Suprapubic skin (tissue), 4 donors: ENCODE measurements around the gene ADCY3. TPM values are rescaled to one million over a fixed set of nuclear protein-coding genes. Genes with fewer than 3 reads are reported as not detected.

ENCODE experiments used
- DNase-seq, 2 donors: peaks; one replicate each; pipeline ENCODE4 v3.0.0-alpha.2; 2019; ENCODE audit warnings: low spot score in 2 of 2
- H3K27ac ChIP-seq: fragments of 200-600 bp; sonication (generic); one replicate; pipeline ENCODE4 v1.5.1; 2019
- H3K27me3 ChIP-seq: fragments of 200-600 bp; sonication (generic); one replicate; pipeline ENCODE4 v1.5.1; 2019
- H3K36me3 ChIP-seq: fragments of 200-600 bp; sonication (generic); one replicate; pipeline ENCODE4 v1.5.1; 2019
- H3K4me1 ChIP-seq: fragments of 200-600 bp; sonication (generic); one replicate; pipeline ENCODE4 v1.5.1; 2019
- H3K4me3 ChIP-seq: fragments of 200-600 bp; sonication (generic); one replicate; pipeline ENCODE4 v1.5.1; 2019; ENCODE audit warnings: mild to moderate bottlenecking
- H3K9me3 ChIP-seq: fragments of 200-600 bp; sonication (generic); one replicate; pipeline ENCODE4 v1.5.1; 2019
- CTCF ChIP-seq, 2 donors: fragments of 200-600 bp in 1 of 2; fragments of 450-650 bp in 1 of 2; sonication (generic) in 1 of 2; IDR thresholded peaks; one replicate each; pipeline ENCODE4 v1.5.1; 2016 to 2019; ENCODE audit warnings: antibody characterized with exemption in 2 of 2, mild to moderate bottlenecking in 1 of 2, moderate library complexity in 1 of 2
- EP300 ChIP-seq: sonication (generic); formaldehyde crosslinking; IDR thresholded peaks from one replicate; pipeline ENCODE4 v1.6.1; 2017; ENCODE audit warnings: antibody characterized with exemption
- POLR2A ChIP-seq, 2 donors: fragments of 450-650 bp; IDR thresholded peaks; one replicate each; pipeline ENCODE4 v1.6.1; 2017; ENCODE audit warnings: antibody characterized with exemption in 2 of 2, mild to moderate bottlenecking in 2 of 2, moderate library complexity in 2 of 2
- POLR2AphosphoS5 ChIP-seq, 3 donors: sonication (generic); formaldehyde crosslinking; IDR thresholded peaks; one replicate each; pipeline ENCODE4 v1.6.1; 2017; ENCODE audit warnings: antibody characterized with exemption in 3 of 3
- WGBS: methylation state at CpG from one replicate; pipeline ENCODE4 v1.1.5; 2018; 5-methylcytosine and 5-hydroxymethylcytosine counted together
- total RNA-seq, 4 donors: library from RNA; depleted of rRNA; stranded (reverse); fragments of >200 nt; gene quantifications; one replicate each; pipeline ENCODE4 v1.1.0, GENCODE V29; 2016

Gene ADCY3
- 100 to 1,000 TPM in 1 of 4 donors, 10 to 100 TPM in 3; 45.2 to 108 (median 66.9) TPM for total RNA-seq

- WGBS: no CpG with 5 or more reads among the region's 103 CpGs
- Histone ChIP-seq H3K4me1 (peaks cover 42% of the 10 kb centered on the region), H3K27me3 (no peaks in the 10 kb centered on the region), H3K27ac (peak within 1 kb of the TSS; percentile 70), H3K36me3 (no peaks in the 10 kb centered on the region), H3K4me3 (peak within 1 kb of the TSS; percentile 70), H3K9me3 (no peaks in the 10 kb centered on the region)
- DNase-seq: peak in 1 of 2 donors; percentile 74
- TF ChIP-seq POLR2A (IDR thresholded peaks at IDR 0.05) (no peak), EP300 (no peak), POLR2AphosphoS5 (IDR thresholded peaks at IDR 0.05) (no peak), CTCF (IDR thresholded peaks at IDR 0.05) (no peak)
Measured at GRCh38 chr2:24920098-24920808, at the start of gene ADCY3. Gene ADCY3 (minus strand): TSS chr2:24920237. CDS start chr2:24918987, 1,250 bp downstream.

DNA sequence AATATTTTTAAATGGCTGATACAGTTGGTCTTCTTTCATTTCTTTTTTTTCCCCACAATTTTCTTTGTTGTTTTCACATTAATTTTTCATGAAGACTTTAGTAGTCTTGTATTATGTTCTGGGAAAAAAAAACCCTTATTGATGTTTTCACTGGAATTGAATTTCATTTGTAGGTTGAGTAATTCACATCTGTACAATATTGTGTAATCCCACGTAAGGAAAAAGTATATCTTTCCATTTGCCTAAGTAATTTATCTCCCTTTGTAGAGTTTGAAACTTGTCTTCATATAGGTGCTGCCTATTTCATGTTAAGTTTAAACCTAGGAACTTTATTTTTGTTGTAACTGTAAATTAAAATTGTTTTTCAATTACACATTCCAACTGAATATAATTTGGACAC is 49.7 kb upstream of the ADCY3 start:
- Histone ChIP-seq H3K27ac (no peak overlapping the region), H3K4me1 (peaks cover 17% of the 10 kb centered on the region), H3K4me3 (no peak overlapping the region), H3K9me3 (no peaks in the 10 kb centered on the region), H3K27me3 (no peaks in the 10 kb centered on the region), H3K36me3 (peaks cover 25% of the 10 kb centered on the region)
- 57% methylated on average over 1 of the region's 1 CpG for WGBS
- no peak for TF ChIP-seq EP300
- no peak for TF ChIP-seq CTCF (IDR thresholded peaks at IDR 0.05)
- TF ChIP-seq POLR2AphosphoS5 (IDR thresholded peaks at IDR 0.05): no peak
- no peak for TF ChIP-seq POLR2A (IDR thresholded peaks at IDR 0.05)
- no peak for DNase-seq

DNA sequence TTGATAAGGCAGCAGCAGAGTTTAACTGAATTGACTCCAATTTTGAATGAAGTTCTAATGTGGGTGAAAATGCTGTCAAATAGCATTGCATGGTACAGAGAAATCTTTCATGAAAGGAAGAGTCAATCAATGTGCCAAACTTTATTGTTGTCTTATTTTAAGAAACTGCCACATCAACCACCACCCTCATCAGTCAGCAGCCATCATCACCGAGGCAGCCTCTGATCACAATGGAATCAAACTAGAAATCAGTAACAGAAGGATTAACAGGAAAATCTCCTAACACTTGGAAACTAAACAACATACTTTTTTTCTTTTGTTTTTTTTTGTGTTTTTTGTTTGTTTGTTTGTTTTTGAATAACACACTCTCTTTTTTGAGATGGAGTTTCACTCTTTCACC is 41.9 kb upstream of the ADCY3 start:
- Histone ChIP-seq H3K9me3 (no peaks in the 10 kb centered on the region), H3K4me1 (no peaks in the 10 kb centered on the region), H3K4me3 (no peak overlapping the region), H3K27ac (no peak overlapping the region), H3K36me3 (peaks cover 83% of the 10 kb centered on the region), H3K27me3 (no peaks in the 10 kb centered on the region)
- 86% methylated on average over 1 of the region's 1 CpG for WGBS
- TF ChIP-seq CTCF (IDR thresholded peaks at IDR 0.05): no peak
- no peak for TF ChIP-seq EP300
- TF ChIP-seq POLR2A (IDR thresholded peaks at IDR 0.05): no peak
- TF ChIP-seq POLR2AphosphoS5 (IDR thresholded peaks at IDR 0.05): no peak
- DNase-seq: no peak

GRCh38 chr2:24959761-24960160 is 39.7 kb upstream of the ADCY3 start:
- no peak for DNase-seq
- H3K4me1 ChIP-seq: no peaks in the 10 kb centered on the region
- no peaks in the 10 kb centered on the region for H3K9me3 ChIP-seq
- TF ChIP-seq POLR2AphosphoS5 (IDR thresholded peaks at IDR 0.05) (no peak), CTCF (IDR thresholded peaks at IDR 0.05) (no peak), EP300 (no peak), POLR2A (IDR thresholded peaks at IDR 0.05) (no peak)
- peaks cover 83% of the 10 kb centered on the region for H3K36me3 ChIP-seq
- no peak overlapping the region for H3K4me3 ChIP-seq
- no peaks in the 10 kb centered on the region for H3K27me3 ChIP-seq
- no peak overlapping the region for H3K27ac ChIP-seq

GRCh38 chr2:24958411-24958935 is 38.4 kb upstream of the ADCY3 start:
- H3K27me3 ChIP-seq: no peaks in the 10 kb centered on the region
- H3K4me3 ChIP-seq: no peak overlapping the region
- DNase-seq: no peak
- H3K9me3 ChIP-seq: no peaks in the 10 kb centered on the region
- WGBS: 90% methylated on average over 3 of the region's 3 CpGs
- no peaks in the 10 kb centered on the region for H3K4me1 ChIP-seq
- H3K27ac ChIP-seq: no peak overlapping the region
- H3K36me3 ChIP-seq: peaks cover 85% of the 10 kb centered on the region
- TF ChIP-seq POLR2A (IDR thresholded peaks at IDR 0.05): no peak
- no peak for TF ChIP-seq POLR2AphosphoS5 (IDR thresholded peaks at IDR 0.05)
- no peak for TF ChIP-seq EP300
- no peak for TF ChIP-seq CTCF (IDR thresholded peaks at IDR 0.05)
